Activated T-cell treated with anti-CD3 and anti-CD28 coated beads, Interleukin-2, amount 50 U/mL, for 1 hour (primary cell): ENCODE results near the gene TPP1.

Source experiments
- DNase-seq: peaks from one replicate; pipeline ENCODE4 v3.0.0-alpha.2; 2020

Gene TPP1

GRCh38 chr11:6646918-6647679, 27.9 kb upstream of the TPP1 start:
- DNase-seq = peak; percentile 42

- DNase-seq = no peak
Observed at GRCh38 chr11:6646576-6646917, 27.3 kb upstream of the TPP1 start.

GRCh38 chr11:6646071-6646470, 26.8 kb upstream of the TPP1 start:
- DNase-seq = no peak

GRCh38 chr11:6642957-6643356, 23.7 kb upstream of the TPP1 start:
- no peak for DNase-seq

- DNase-seq = no peak
Observed at GRCh38 chr11:6640985-6641701, 21.9 kb upstream of the TPP1 start.

- DNase-seq = no peak
Observed at GRCh38 chr11:6640036-6640984, 21.1 kb upstream of the TPP1 start.

GRCh38 chr11:6638429-6638828, 19.2 kb upstream of the TPP1 start:
- no peak for DNase-seq

GRCh38 chr11:6637871-6638270, 18.6 kb upstream of the TPP1 start:
- no peak for DNase-seq

GRCh38 chr11:6636480-6636879, 17.3 kb upstream of the TPP1 start:
- DNase-seq = no peak

- no peak for DNase-seq
Observed at GRCh38 chr11:6635082-6635932, 16.1 kb upstream of the TPP1 start.

- no peak for DNase-seq
Observed at GRCh38 chr11:6634534-6634933, 15.3 kb upstream of the TPP1 start.

GRCh38 chr11:6633422-6634408, 14.5 kb upstream of the TPP1 start:
- no peak for DNase-seq

- DNase-seq = no peak
Observed at GRCh38 chr11:6632116-6633073, 13.2 kb upstream of the TPP1 start.

GRCh38 chr11:6631361-6631890, 12.2 kb upstream of the TPP1 start:
- no peak for DNase-seq

- no peak for DNase-seq
Observed at GRCh38 chr11:6630632-6631291, 11.5 kb upstream of the TPP1 start.

GRCh38 chr11:6629892-6630631, 10.8 kb upstream of the TPP1 start:
- no peak for DNase-seq

- DNase-seq = no peak
Observed at GRCh38 chr11:6629573-6629891, 10.3 kb upstream of the TPP1 start.

- no peak for DNase-seq
Observed at GRCh38 chr11:6628526-6628925, 9.3 kb upstream of the TPP1 start.
